ENCODE measurements around the gene KYNU.

DNA sequence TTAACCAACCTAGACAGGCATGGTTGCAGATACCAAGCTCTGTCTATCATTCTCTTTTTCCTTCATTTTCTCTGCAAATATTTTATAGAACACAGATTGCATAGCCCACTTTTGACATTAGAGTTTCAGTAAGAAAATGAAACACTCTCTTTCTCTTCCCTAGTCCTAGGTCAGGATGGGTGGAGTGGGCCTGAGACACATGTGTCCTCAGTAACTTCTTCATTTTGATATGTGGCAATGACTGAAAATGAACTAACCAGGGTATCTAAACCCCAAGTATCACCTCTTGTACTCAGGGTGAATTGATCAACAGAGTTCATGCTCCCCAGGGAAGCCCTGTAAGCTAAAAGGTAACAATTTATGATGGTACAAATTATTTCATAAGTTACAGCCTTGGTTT is 37.0 kb upstream of the KYNU start:
- TF ChIP-seq, protein P1, sequence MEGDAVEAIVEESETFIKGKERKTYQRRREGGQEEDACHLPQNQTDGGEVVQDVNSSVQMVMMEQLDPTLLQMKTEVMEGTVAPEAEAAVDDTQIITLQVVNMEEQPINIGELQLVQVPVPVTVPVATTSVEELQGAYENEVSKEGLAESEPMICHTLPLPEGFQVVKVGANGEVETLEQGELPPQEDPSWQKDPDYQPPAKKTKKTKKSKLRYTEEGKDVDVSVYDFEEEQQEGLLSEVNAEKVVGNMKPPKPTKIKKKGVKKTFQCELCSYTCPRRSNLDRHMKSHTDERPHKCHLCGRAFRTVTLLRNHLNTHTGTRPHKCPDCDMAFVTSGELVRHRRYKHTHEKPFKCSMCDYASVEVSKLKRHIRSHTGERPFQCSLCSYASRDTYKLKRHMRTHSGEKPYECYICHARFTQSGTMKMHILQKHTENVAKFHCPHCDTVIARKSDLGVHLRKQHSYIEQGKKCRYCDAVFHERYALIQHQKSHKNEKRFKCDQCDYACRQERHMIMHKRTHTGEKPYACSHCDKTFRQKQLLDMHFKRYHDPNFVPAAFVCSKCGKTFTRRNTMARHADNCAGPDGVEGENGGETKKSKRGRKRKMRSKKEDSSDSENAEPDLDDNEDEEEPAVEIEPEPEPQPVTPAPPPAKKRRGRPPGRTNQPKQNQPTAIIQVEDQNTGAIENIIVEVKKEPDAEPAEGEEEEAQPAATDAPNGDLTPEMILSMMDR (tag by site-specific recombination; IDR thresholded peaks at IDR 0.05): no peak
- TF ChIP-seq, protein P2, sequence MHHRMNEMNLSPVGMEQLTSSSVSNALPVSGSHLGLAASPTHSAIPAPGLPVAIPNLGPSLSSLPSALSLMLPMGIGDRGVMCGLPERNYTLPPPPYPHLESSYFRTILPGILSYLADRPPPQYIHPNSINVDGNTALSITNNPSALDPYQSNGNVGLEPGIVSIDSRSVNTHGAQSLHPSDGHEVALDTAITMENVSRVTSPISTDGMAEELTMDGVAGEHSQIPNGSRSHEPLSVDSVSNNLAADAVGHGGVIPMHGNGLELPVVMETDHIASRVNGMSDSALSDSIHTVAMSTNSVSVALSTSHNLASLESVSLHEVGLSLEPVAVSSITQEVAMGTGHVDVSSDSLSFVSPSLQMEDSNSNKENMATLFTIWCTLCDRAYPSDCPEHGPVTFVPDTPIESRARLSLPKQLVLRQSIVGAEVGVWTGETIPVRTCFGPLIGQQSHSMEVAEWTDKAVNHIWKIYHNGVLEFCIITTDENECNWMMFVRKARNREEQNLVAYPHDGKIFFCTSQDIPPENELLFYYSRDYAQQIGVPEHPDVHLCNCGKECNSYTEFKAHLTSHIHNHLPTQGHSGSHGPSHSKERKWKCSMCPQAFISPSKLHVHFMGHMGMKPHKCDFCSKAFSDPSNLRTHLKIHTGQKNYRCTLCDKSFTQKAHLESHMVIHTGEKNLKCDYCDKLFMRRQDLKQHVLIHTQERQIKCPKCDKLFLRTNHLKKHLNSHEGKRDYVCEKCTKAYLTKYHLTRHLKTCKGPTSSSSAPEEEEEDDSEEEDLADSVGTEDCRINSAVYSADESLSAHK (tag by site-specific recombination; IDR thresholded peaks at IDR 0.05): no peak
- TF ChIP-seq YY1 (tag by site-specific recombination; IDR thresholded peaks at IDR 0.05): no peak
- TF ChIP-seq ZNF626 (tag by site-specific recombination; IDR thresholded peaks at IDR 0.05): no peak
- no peak for TF ChIP-seq ZNF354C (tag by site-specific recombination; IDR thresholded peaks at IDR 0.05; ENCODE audit: borderline replicate concordance, low read depth)
- TF ChIP-seq ZNF266 (tag by site-specific recombination; IDR thresholded peaks at IDR 0.05; ENCODE audit: low read depth): no peak
- TF ChIP-seq, protein P3, sequence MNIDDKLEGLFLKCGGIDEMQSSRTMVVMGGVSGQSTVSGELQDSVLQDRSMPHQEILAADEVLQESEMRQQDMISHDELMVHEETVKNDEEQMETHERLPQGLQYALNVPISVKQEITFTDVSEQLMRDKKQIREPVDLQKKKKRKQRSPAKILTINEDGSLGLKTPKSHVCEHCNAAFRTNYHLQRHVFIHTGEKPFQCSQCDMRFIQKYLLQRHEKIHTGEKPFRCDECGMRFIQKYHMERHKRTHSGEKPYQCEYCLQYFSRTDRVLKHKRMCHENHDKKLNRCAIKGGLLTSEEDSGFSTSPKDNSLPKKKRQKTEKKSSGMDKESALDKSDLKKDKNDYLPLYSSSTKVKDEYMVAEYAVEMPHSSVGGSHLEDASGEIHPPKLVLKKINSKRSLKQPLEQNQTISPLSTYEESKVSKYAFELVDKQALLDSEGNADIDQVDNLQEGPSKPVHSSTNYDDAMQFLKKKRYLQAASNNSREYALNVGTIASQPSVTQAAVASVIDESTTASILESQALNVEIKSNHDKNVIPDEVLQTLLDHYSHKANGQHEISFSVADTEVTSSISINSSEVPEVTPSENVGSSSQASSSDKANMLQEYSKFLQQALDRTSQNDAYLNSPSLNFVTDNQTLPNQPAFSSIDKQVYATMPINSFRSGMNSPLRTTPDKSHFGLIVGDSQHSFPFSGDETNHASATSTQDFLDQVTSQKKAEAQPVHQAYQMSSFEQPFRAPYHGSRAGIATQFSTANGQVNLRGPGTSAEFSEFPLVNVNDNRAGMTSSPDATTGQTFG (tag by site-specific recombination; IDR thresholded peaks at IDR 0.05; ENCODE audit: borderline replicate concordance): no peak
- TF ChIP-seq ZNF311 (tag by site-specific recombination; IDR thresholded peaks at IDR 0.05; ENCODE audit: borderline replicate concordance): no peak
- TF ChIP-seq IKZF3 (tag by site-specific recombination; IDR thresholded peaks at IDR 0.05): no peak
- TF ChIP-seq, protein P4, sequence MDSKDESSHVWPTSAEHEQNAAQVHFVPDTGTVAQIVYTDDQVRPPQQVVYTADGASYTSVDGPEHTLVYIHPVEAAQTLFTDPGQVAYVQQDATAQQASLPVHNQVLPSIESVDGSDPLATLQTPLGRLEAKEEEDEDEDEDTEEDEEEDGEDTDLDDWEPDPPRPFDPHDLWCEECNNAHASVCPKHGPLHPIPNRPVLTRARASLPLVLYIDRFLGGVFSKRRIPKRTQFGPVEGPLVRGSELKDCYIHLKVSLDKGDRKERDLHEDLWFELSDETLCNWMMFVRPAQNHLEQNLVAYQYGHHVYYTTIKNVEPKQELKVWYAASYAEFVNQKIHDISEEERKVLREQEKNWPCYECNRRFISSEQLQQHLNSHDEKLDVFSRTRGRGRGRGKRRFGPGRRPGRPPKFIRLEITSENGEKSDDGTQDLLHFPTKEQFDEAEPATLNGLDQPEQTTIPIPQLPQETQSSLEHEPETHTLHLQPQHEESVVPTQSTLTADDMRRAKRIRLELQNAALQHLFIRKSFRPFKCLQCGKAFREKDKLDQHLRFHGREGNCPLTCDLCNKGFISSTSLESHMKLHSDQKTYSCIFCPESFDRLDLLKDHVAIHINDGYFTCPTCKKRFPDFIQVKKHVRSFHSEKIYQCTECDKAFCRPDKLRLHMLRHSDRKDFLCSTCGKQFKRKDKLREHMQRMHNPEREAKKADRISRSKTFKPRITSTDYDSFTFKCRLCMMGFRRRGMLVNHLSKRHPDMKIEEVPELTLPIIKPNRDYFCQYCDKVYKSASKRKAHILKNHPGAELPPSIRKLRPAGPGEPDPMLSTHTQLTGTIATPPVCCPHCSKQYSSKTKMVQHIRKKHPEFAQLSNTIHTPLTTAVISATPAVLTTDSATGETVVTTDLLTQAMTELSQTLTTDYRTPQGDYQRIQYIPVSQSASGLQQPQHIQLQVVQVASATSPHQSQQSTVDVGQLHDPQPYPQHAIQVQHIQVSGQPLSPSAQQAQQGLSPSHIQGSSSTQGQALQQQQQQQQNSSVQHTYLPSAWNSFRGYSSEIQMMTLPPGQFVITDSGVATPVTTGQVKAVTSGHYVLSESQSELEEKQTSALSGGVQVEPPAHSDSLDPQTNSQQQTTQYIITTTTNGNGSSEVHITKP (tag by site-specific recombination; IDR thresholded peaks at IDR 0.05): no peak
- TF ChIP-seq ZNF132 (tag by site-specific recombination; IDR thresholded peaks at IDR 0.05; ENCODE audit: borderline replicate concordance): no peak
- TF ChIP-seq, protein P5, sequence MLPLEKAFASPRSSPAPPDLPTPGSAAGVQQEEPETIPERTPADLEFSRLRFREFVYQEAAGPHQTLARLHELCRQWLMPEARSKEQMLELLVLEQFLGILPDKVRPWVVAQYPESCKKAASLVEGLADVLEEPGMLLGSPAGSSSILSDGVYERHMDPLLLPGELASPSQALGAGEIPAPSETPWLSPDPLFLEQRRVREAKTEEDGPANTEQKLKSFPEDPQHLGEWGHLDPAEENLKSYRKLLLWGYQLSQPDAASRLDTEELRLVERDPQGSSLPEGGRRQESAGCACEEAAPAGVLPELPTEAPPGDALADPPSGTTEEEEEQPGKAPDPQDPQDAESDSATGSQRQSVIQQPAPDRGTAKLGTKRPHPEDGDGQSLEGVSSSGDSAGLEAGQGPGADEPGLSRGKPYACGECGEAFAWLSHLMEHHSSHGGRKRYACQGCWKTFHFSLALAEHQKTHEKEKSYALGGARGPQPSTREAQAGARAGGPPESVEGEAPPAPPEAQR (tag by site-specific recombination; IDR thresholded peaks at IDR 0.05): no peak
- TF ChIP-seq, protein P6, sequence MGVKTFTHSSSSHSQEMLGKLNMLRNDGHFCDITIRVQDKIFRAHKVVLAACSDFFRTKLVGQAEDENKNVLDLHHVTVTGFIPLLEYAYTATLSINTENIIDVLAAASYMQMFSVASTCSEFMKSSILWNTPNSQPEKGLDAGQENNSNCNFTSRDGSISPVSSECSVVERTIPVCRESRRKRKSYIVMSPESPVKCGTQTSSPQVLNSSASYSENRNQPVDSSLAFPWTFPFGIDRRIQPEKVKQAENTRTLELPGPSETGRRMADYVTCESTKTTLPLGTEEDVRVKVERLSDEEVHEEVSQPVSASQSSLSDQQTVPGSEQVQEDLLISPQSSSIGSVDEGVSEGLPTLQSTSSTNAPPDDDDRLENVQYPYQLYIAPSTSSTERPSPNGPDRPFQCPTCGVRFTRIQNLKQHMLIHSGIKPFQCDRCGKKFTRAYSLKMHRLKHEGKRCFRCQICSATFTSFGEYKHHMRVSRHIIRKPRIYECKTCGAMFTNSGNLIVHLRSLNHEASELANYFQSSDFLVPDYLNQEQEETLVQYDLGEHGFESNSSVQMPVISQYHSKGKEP (tag by site-specific recombination; IDR thresholded peaks at IDR 0.05): no peak
- TF ChIP-seq, protein P7, sequence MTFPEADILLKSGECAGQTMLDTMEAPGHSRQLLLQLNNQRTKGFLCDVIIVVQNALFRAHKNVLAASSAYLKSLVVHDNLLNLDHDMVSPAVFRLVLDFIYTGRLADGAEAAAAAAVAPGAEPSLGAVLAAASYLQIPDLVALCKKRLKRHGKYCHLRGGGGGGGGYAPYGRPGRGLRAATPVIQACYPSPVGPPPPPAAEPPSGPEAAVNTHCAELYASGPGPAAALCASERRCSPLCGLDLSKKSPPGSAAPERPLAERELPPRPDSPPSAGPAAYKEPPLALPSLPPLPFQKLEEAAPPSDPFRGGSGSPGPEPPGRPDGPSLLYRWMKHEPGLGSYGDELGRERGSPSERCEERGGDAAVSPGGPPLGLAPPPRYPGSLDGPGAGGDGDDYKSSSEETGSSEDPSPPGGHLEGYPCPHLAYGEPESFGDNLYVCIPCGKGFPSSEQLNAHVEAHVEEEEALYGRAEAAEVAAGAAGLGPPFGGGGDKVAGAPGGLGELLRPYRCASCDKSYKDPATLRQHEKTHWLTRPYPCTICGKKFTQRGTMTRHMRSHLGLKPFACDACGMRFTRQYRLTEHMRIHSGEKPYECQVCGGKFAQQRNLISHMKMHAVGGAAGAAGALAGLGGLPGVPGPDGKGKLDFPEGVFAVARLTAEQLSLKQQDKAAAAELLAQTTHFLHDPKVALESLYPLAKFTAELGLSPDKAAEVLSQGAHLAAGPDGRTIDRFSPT (tag by site-specific recombination; IDR thresholded peaks at IDR 0.05): no peak

Measured in HEK293 (cell line).